Prostate gland (tissue), 2 donors: ENCODE data around the gene BRD7. TPM values are rescaled to one million over a fixed set of nuclear protein-coding genes. Genes with fewer than 3 reads are reported as not detected.

Source experiments
- DNase-seq: peaks from one replicate; pipeline ENCODE4 v3.0.0-alpha.2; 2019; ENCODE audit warnings: low spot score
- H3K27ac ChIP-seq, 2 donors: fragments of 200-600 bp; sonication (generic); 2 replicates each; pipeline ENCODE4 v1.5.1; 2017 to 2019
- H3K27me3 ChIP-seq: fragments of 200-600 bp; sonication (generic); replicated peaks from 2 replicates; pipeline ENCODE4 v1.5.1; 2019; ENCODE audit not compliant: insufficient read depth
- H3K36me3 ChIP-seq, 2 donors: fragments of 200-600 bp; sonication (generic); 1 replicate in 1 of 2; 2 replicates in 1 of 2; pipeline versions ENCODE4 v1.5.1 to v1.8.1; 2017 to 2019
- H3K4me1 ChIP-seq: fragments of 200-600 bp; sonication (generic); replicated peaks from 2 replicates; pipeline ENCODE4 v1.5.1; 2019
- H3K4me3 ChIP-seq, 2 donors: fragments of 200-600 bp; sonication (generic); 2 replicates each; pipeline ENCODE4 v1.5.1; 2017 to 2019
- H3K9me3 ChIP-seq: fragments of 200-600 bp; sonication (generic); 2 replicates; pipeline ENCODE4 v1.5.1; 2017
- CTCF ChIP-seq, 4 experiments: fragments of 200-600 bp in 2 of 4; fragments of 450-650 bp in 2 of 4; sonication (generic) in 2 of 4; IDR thresholded peaks; 1 replicate in 3 of 4; 2 replicates in 1 of 4; pipeline ENCODE4 v1.5.1; 2016 to 2019; ENCODE audit warnings: antibody characterized with exemption in 4 of 4, mild to moderate bottlenecking in 2 of 4, moderate library complexity in 2 of 4
- POLR2A ChIP-seq: fragments of 450-650 bp; IDR thresholded peaks from one replicate; pipeline ENCODE4 v1.6.1; 2016; ENCODE audit warnings: antibody characterized with exemption, mild to moderate bottlenecking
- POLR2AphosphoS5 ChIP-seq: sonication (generic); formaldehyde crosslinking; IDR thresholded peaks from one replicate; pipeline ENCODE4 v1.6.1; 2017; ENCODE audit warnings: antibody characterized with exemption
- WGBS: methylation state at CpG from one replicate; pipeline ENCODE4 v1.1.5; 2018; 5-methylcytosine and 5-hydroxymethylcytosine counted together
- intact Hi-C: fragments of 100-400 bp; cut with DNase I; formaldehyde crosslinking; loops from one replicate; pipeline ENCODE4 v1.14.2; 2022
- total RNA-seq, 2 donors: library from RNA; depleted of rRNA; stranded (reverse); fragments of >200 nt; gene quantifications; one replicate each; pipeline ENCODE4 v1.1.0, GENCODE V29; 2016

BRD7 gene
- total RNA-seq, 2 donors from 2014 or later, result 38.7 to 66.0 TPM

GRCh38 chr16:50282955-50283631, 85.7 kb downstream of the BRD7 start:
- intact Hi-C loops, result no loop called here
- Histone ChIP-seq H3K27me3 (no peaks in the 10 kb centered on the region), H3K4me3 (no peak overlapping the region), H3K9me3 (no peaks in the 10 kb centered on the region), H3K4me1 (no peaks in the 10 kb centered on the region), H3K27ac (no peak overlapping the region), H3K36me3 (no peaks in the 10 kb centered on the region)
- WGBS, result 90% methylated on average over 9 of the region's 9 CpGs
- TF ChIP-seq POLR2A (no peak), CTCF (IDR thresholded peaks at IDR 0.05) (no peak), POLR2AphosphoS5 (no peak)
- no peak for DNase-seq

GRCh38 chr16:50282010-50282538, 86.7 kb downstream of the BRD7 start:
- intact Hi-C loops, result no loop called here
- Histone ChIP-seq H3K27ac (no peak overlapping the region), H3K36me3 (no peaks in the 10 kb centered on the region), H3K9me3 (no peaks in the 10 kb centered on the region), H3K27me3 (no peaks in the 10 kb centered on the region), H3K4me1 (no peaks in the 10 kb centered on the region), H3K4me3 (no peak overlapping the region)
- DNase-seq, result peak; percentile 25
- WGBS, result 64% methylated on average over 7 of the region's 7 CpGs
- TF ChIP-seq POLR2A, result no peak
- TF ChIP-seq POLR2AphosphoS5, result no peak
- TF ChIP-seq CTCF (IDR thresholded peaks at IDR 0.05), result no peak

GRCh38 chr16:50281391-50282009, 87.3 kb downstream of the BRD7 start:
- TF ChIP-seq POLR2AphosphoS5, result no peak
- no peak for TF ChIP-seq CTCF (IDR thresholded peaks at IDR 0.05)
- no peak for TF ChIP-seq POLR2A
- Histone ChIP-seq H3K4me3 (no peak overlapping the region), H3K9me3 (no peaks in the 10 kb centered on the region), H3K27ac (no peak overlapping the region), H3K27me3 (no peaks in the 10 kb centered on the region), H3K36me3 (no peaks in the 10 kb centered on the region), H3K4me1 (no peaks in the 10 kb centered on the region)
- WGBS, result 75% methylated on average over 21 of the region's 21 CpGs
- no peak for DNase-seq
- intact Hi-C loops, result no loop called here

- no peaks in the 10 kb centered on the region for H3K36me3 ChIP-seq
- no peaks in the 10 kb centered on the region for H3K9me3 ChIP-seq
- no peak for DNase-seq
- H3K4me1 ChIP-seq, result no peaks in the 10 kb centered on the region
- H3K27me3 ChIP-seq, result no peaks in the 10 kb centered on the region
- 98% methylated on average over 5 of the region's 5 CpGs for WGBS
- H3K4me3 ChIP-seq, result no peak overlapping the region
- intact Hi-C loops, result no loop called here
- TF ChIP-seq POLR2A (no peak), CTCF (IDR thresholded peaks at IDR 0.05) (no peak), POLR2AphosphoS5 (no peak)
- H3K27ac ChIP-seq, result no peak overlapping the region
These were observed 87.9 kb downstream of the BRD7 start for GRCh38 chr16:50280932-50281331.

- intact Hi-C loops, result no loop called here
- Histone ChIP-seq H3K36me3 (no peaks in the 10 kb centered on the region), H3K27ac (no peak overlapping the region), H3K4me3 (no peak overlapping the region), H3K27me3 (no peaks in the 10 kb centered on the region), H3K9me3 (no peaks in the 10 kb centered on the region), H3K4me1 (no peaks in the 10 kb centered on the region)
- no peak for TF ChIP-seq POLR2AphosphoS5
- no peak for TF ChIP-seq CTCF (IDR thresholded peaks at IDR 0.05)
- no peak for TF ChIP-seq POLR2A
- DNase-seq, result no peak
- WGBS, result 97% methylated on average over 2 of the region's 2 CpGs
These were observed 89.3 kb downstream of the BRD7 start for GRCh38 chr16:50279504-50279865.
